Loucy (cell line): ENCODE data around the gene IGFLR1.
A peak's percentile ranks its signal among the peaks of the same experiment; 100 is the strongest.

Source experiments
- H2AFZ ChIP-seq: fragments of 200-600 bp; sonication (generic); 2 replicates; pipeline ENCODE4 v1.6.0; 2016; ENCODE audit warnings: antibody characterized with exemption, mild to moderate bottlenecking, low read length, moderate library complexity
- H3F3A ChIP-seq: fragments of 200-600 bp; 2 replicates; pipeline ENCODE4 v1.6.0; 2016; ENCODE audit warnings: antibody characterized with exemption, low read depth, mild to moderate bottlenecking
- H3K27me3 ChIP-seq: fragments of 200-600 bp; sonication (generic); 2 replicates; pipeline ENCODE4 v1.6.1; 2014; ENCODE audit warnings: low read length, mild to moderate bottlenecking; ENCODE audit not compliant: insufficient read depth, poor library complexity, severe bottlenecking
- H3K36me3 ChIP-seq: fragments of 200-600 bp; sonication (generic); 2 replicates; pipeline ENCODE4 v1.6.1; 2016; ENCODE audit warnings: low read length; ENCODE audit not compliant: insufficient read depth
- H3K4me1 ChIP-seq: fragments of 200-600 bp; sonication (generic); 2 replicates; pipeline ENCODE4 v1.5.1; 2014; ENCODE audit warnings: low read length, mild to moderate bottlenecking; ENCODE audit not compliant: insufficient read depth, poor library complexity, severe bottlenecking
- H3K4me2 ChIP-seq: fragments of 200-600 bp; sonication (generic); 2 replicates; pipeline ENCODE4 v1.6.0; 2014; ENCODE audit warnings: antibody characterized with exemption, low read length, low read depth, mild to moderate bottlenecking; ENCODE audit not compliant: poor library complexity, severe bottlenecking
- H3K4me3 ChIP-seq: fragments of 200-600 bp; sonication (generic); 2 replicates; pipeline ENCODE4 v1.5.1; 2014; ENCODE audit warnings: low read length, mild to moderate bottlenecking, mixed read lengths; ENCODE audit not compliant: poor library complexity, severe bottlenecking
- H3K79me2 ChIP-seq: fragments of 200-600 bp; sonication (generic); 2 replicates; pipeline ENCODE4 v1.6.1; 2014; ENCODE audit warnings: low read length; ENCODE audit not compliant: insufficient read depth
- H3K9ac ChIP-seq: fragments of 200-600 bp; sonication (generic); 2 replicates; pipeline ENCODE4 v1.6.0; 2014; ENCODE audit warnings: mild to moderate bottlenecking, low read depth, low read length, moderate library complexity; ENCODE audit not compliant: poor library complexity, severe bottlenecking
- H3K9me2 ChIP-seq: fragments of 200-600 bp; sonication (generic); replicated peaks from 2 replicates; pipeline ENCODE4 v1.6.1; 2016; ENCODE audit warnings: low read depth, low read length, mixed read lengths
- H3K9me3 ChIP-seq: fragments of 200-600 bp; sonication (generic); 2 replicates; pipeline ENCODE4 v1.6.1; 2014; ENCODE audit warnings: mild to moderate bottlenecking, antibody characterized with exemption, low read length, low read depth; ENCODE audit not compliant: insufficient read depth
- H4K20me1 ChIP-seq: fragments of 200-600 bp; sonication (generic); 2 replicates; pipeline ENCODE4 v1.6.0; 2014; ENCODE audit warnings: antibody characterized with exemption, low read length, mild to moderate bottlenecking; ENCODE audit not compliant: insufficient read depth, poor library complexity, severe bottlenecking
- EZH2phosphoT487 ChIP-seq: fragments of 200-600 bp; IDR thresholded peaks from 2 replicates; pipeline ENCODE4 v1.6.1; 2018; ENCODE audit warnings: antibody characterized with exemption, mild to moderate bottlenecking, moderate library complexity, borderline replicate concordance
- TF ChIP-seq, protein P1 (sequence below): fragments of 200-600 bp; sonication (generic); conservative IDR thresholded peaks from 2 replicates; pipeline ENCODE4 v1.5.1; 2014; ENCODE audit warnings: mild to moderate bottlenecking, antibody characterized with exemption, low read length

The IGFLR1 gene

GRCh38 chr19:35738021-35738886, 4.0 kb downstream of the IGFLR1 start:
- Histone ChIP-seq H2AFZ (no peak overlapping the region), H3F3A (no peaks in the 10 kb centered on the region), H4K20me1 (no peaks in the 10 kb centered on the region), H3K4me1 (peaks cover 7% of the 10 kb centered on the region), H3K36me3 (peaks cover 23% of the 10 kb centered on the region; the same call in 1 of the 2 replicates), H3K4me2 (no peak overlapping the region), H3K9me2 (no peaks in the 10 kb centered on the region), H3K27me3 (no peaks in the 10 kb centered on the region), H3K4me3 (no peak overlapping the region), H3K9ac (no peak overlapping the region), H3K79me2 (no peaks in the 10 kb centered on the region), H3K9me3 (no peaks in the 10 kb centered on the region)
- TF ChIP-seq, protein P1, sequence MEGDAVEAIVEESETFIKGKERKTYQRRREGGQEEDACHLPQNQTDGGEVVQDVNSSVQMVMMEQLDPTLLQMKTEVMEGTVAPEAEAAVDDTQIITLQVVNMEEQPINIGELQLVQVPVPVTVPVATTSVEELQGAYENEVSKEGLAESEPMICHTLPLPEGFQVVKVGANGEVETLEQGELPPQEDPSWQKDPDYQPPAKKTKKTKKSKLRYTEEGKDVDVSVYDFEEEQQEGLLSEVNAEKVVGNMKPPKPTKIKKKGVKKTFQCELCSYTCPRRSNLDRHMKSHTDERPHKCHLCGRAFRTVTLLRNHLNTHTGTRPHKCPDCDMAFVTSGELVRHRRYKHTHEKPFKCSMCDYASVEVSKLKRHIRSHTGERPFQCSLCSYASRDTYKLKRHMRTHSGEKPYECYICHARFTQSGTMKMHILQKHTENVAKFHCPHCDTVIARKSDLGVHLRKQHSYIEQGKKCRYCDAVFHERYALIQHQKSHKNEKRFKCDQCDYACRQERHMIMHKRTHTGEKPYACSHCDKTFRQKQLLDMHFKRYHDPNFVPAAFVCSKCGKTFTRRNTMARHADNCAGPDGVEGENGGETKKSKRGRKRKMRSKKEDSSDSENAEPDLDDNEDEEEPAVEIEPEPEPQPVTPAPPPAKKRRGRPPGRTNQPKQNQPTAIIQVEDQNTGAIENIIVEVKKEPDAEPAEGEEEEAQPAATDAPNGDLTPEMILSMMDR, result no peak
- no peak for TF ChIP-seq EZH2phosphoT487

- Histone ChIP-seq H3K9me3 (no peaks in the 10 kb centered on the region), H3K4me2 (no peak overlapping the region), H3K27me3 (no peaks in the 10 kb centered on the region), H3K9me2 (no peaks in the 10 kb centered on the region), H3K79me2 (no peaks in the 10 kb centered on the region), H2AFZ (no peak overlapping the region), H3K4me3 (no peak overlapping the region), H3F3A (no peaks in the 10 kb centered on the region), H3K9ac (no peak overlapping the region), H4K20me1 (no peaks in the 10 kb centered on the region), H3K4me1 (peaks cover 4% of the 10 kb centered on the region), H3K36me3 (peaks cover 23% of the 10 kb centered on the region; the same call in 1 of the 2 replicates)
- TF ChIP-seq EZH2phosphoT487, result no peak
- TF ChIP-seq, protein P1, result 0 out of 2 replicates have a peak, but pooled peaks have one; percentile 17
These were observed 5.1 kb downstream of the IGFLR1 start for GRCh38 chr19:35736913-35737886.

GRCh38 chr19:35734889-35735288, 7.4 kb downstream of the IGFLR1 start:
- peaks cover 36% of the 10 kb centered on the region; the same call in 1 of the 2 replicates for H3K36me3 ChIP-seq
- no peaks in the 10 kb centered on the region for H3K27me3 ChIP-seq
- TF ChIP-seq, protein P1, result no peak
- TF ChIP-seq EZH2phosphoT487, result no peak
- no peaks in the 10 kb centered on the region for H3K4me1 ChIP-seq
- H2AFZ ChIP-seq, result no peak overlapping the region
- no peaks in the 10 kb centered on the region for H3K9me2 ChIP-seq
- H3F3A ChIP-seq, result no peaks in the 10 kb centered on the region
- H3K4me3 ChIP-seq, result no peak overlapping the region
- no peaks in the 10 kb centered on the region for H3K9me3 ChIP-seq
- H3K9ac ChIP-seq, result no peak overlapping the region
- no peak overlapping the region for H3K4me2 ChIP-seq
- H3K79me2 ChIP-seq, result no peaks in the 10 kb centered on the region
- H4K20me1 ChIP-seq, result no peaks in the 10 kb centered on the region
